GM12872 (cell line): ENCODE measurements around the gene SPATA6L.

Experiments used
- CTCF ChIP-seq: IDR thresholded peaks from 3 replicates; pipeline ENCODE4 v1.5.1; 2011; ENCODE audit warnings: low read depth, mild to moderate bottlenecking, low read length, moderate library complexity; ENCODE audit not compliant: insufficient read depth

The SPATA6L gene

GRCh38 chr9:4701526-4701925 lies 35.2 kb upstream of the SPATA6L start:
- TF ChIP-seq CTCF, result no peak

- no peak for TF ChIP-seq CTCF
These were observed 34.7 kb upstream of the SPATA6L start for GRCh38 chr9:4700932-4701331.

- TF ChIP-seq CTCF, result no peak
These were observed 33.8 kb upstream of the SPATA6L start for GRCh38 chr9:4700091-4700490.

GRCh38 chr9:4691795-4692194 lies 25.5 kb upstream of the SPATA6L start:
- no peak for TF ChIP-seq CTCF

GRCh38 chr9:4690144-4690543 lies 23.9 kb upstream of the SPATA6L start:
- no peak for TF ChIP-seq CTCF

GRCh38 chr9:4689687-4690104 lies 23.4 kb upstream of the SPATA6L start:
- no peak for TF ChIP-seq CTCF

GRCh38 chr9:4689021-4689420 lies 22.7 kb upstream of the SPATA6L start:
- TF ChIP-seq CTCF, result no peak

GRCh38 chr9:4686584-4686983 lies 20.3 kb upstream of the SPATA6L start:
- no peak for TF ChIP-seq CTCF
